ENCODE results near the gene TMEM182. TPM values are rescaled to one million over a fixed set of nuclear protein-coding genes. Genes with fewer than 3 reads are reported as not detected.

Gene TMEM182
- total and polyA plus RNA-seq, 4 donors = 1.1 to 7.6 (median 2.6) TPM

GRCh38 chr2:102834523-102835273 is 72.9 kb downstream of the TMEM182 start:
- TF ChIP-seq CTCF (IDR thresholded peaks at IDR 0.05; ENCODE audit: control extremely low read depth, extremely low read depth) = no peak
- H3K9ac ChIP-seq (ENCODE audit: insufficient read depth in 1 of 2, low read length in 2 of 2) = no peak overlapping the region
- no peak overlapping the region for H3K27ac ChIP-seq (ENCODE audit: low read depth in 1 of 2, low read length in 1 of 2)
- ATAC-seq (ENCODE audit: insufficient read depth, low FRiP score) (no peak), DNase-seq (no peak)
- H3K9me3 ChIP-seq (ENCODE audit: control insufficient read depth in 4 of 4, insufficient read depth in 3 of 4, low read length in 3 of 4) = no peaks in the 10 kb centered on the region
- WGBS, 2 donors = 81 to 88% methylated on average over 6 of the region's 6 CpGs
- no peaks in the 10 kb centered on the region for H3K36me3 ChIP-seq (ENCODE audit: control insufficient read depth in 4 of 4, insufficient read depth in 4 of 4, low read length in 4 of 4)
- H3K27me3 ChIP-seq (ENCODE audit: control insufficient read depth in 3 of 3, insufficient read depth in 3 of 3, low read length in 2 of 3) = no peaks in the 10 kb centered on the region
- no peak overlapping the region for H3K4me3 ChIP-seq
- peaks cover 0 to 3% (median 0%) of the 10 kb centered on the region in 5 donors for H3K4me1 ChIP-seq (ENCODE audit: control insufficient read depth in 5 of 5, insufficient read depth in 5 of 5, low read length in 5 of 5)

GRCh38 chr2:102837626-102838198 is 75.9 kb downstream of the TMEM182 start:
- no peak for ATAC-seq (ENCODE audit: insufficient read depth, low FRiP score)

GRCh38 chr2:102839668-102840388 is 78.0 kb downstream of the TMEM182 start:
- H3K27me3 ChIP-seq (ENCODE audit: control insufficient read depth in 3 of 3, insufficient read depth in 3 of 3, low read length in 2 of 3) = no peaks in the 10 kb centered on the region
- no peaks in the 10 kb centered on the region for H3K36me3 ChIP-seq (ENCODE audit: control insufficient read depth in 4 of 4, insufficient read depth in 4 of 4, low read length in 4 of 4)
- peak; percentile 23 for TF ChIP-seq CTCF (IDR thresholded peaks at IDR 0.05; ENCODE audit: control extremely low read depth, extremely low read depth)
- ATAC-seq (ENCODE audit: insufficient read depth, low FRiP score) = no peak
- no peak overlapping the region for H3K27ac ChIP-seq (ENCODE audit: low read depth in 1 of 2, low read length in 1 of 2)
- 39 to 43% methylated on average over 8 of the region's 8 CpGs for WGBS, 2 donors
- H3K4me1 ChIP-seq (ENCODE audit: control insufficient read depth in 5 of 5, insufficient read depth in 5 of 5, low read length in 5 of 5) = peaks cover 0 to 3% (median 0%) of the 10 kb centered on the region in 5 donors
- no peak overlapping the region for H3K9ac ChIP-seq (ENCODE audit: insufficient read depth in 1 of 2, low read length in 2 of 2)
- DNase-seq = peak; percentile 45 to 67 (median 67)
- no peaks in the 10 kb centered on the region for H3K9me3 ChIP-seq (ENCODE audit: control insufficient read depth in 4 of 4, insufficient read depth in 3 of 4, low read length in 3 of 4)
- H3K4me3 ChIP-seq = no peak overlapping the region

More at GRCh38 chr2:102837626-102838198, 75.9 kb downstream of the TMEM182 start:
- 48 to 59% methylated on average over 8 of the region's 8 CpGs for WGBS, 2 donors
- H3K9me3 ChIP-seq (ENCODE audit: control insufficient read depth in 4 of 4, insufficient read depth in 3 of 4, low read length in 3 of 4) = no peaks in the 10 kb centered on the region
- no peak overlapping the region for H3K9ac ChIP-seq (ENCODE audit: insufficient read depth in 1 of 2, low read length in 2 of 2)
- DNase-seq = peak; percentile 32 to 66 (median 45)
- no peak overlapping the region for H3K4me3 ChIP-seq
- no peaks in the 10 kb centered on the region for H3K36me3 ChIP-seq (ENCODE audit: control insufficient read depth in 4 of 4, insufficient read depth in 4 of 4, low read length in 4 of 4)
- no peaks in the 10 kb centered on the region for H3K27me3 ChIP-seq (ENCODE audit: control insufficient read depth in 3 of 3, insufficient read depth in 3 of 3, low read length in 2 of 3)
- peaks cover 0 to 3% (median 0%) of the 10 kb centered on the region in 5 donors for H3K4me1 ChIP-seq (ENCODE audit: control insufficient read depth in 5 of 5, insufficient read depth in 5 of 5, low read length in 5 of 5)
- no peak for TF ChIP-seq CTCF (IDR thresholded peaks at IDR 0.05; ENCODE audit: control extremely low read depth, extremely low read depth)
- peak overlapping the region in 1 of 2 donors; percentile 45 for H3K27ac ChIP-seq (ENCODE audit: low read depth in 1 of 2, low read length in 1 of 2)

Measured in lung (tissue), 12 donors.